NCI-H2171 treated with DMSO at 0.1 percent for 48 hours (cell line): ENCODE results near the gene EXOC6B.
"Not testable (repeated sequence)": the region's sequence is repeated elsewhere in the genome, so short reads cannot be mapped to it uniquely, and the experiment has no call there.

Experiments
- DNase-seq: peaks from one replicate; lab custom pipeline; 2025; lab: John Stamatoyannopoulos, UW

The EXOC6B gene

GRCh38 chr2:72603481-72603880, 222.4 kb downstream of the EXOC6B start:
- no peak for DNase-seq

- DNase-seq, result peak; percentile 47
Observed at GRCh38 chr2:72602711-72603110, 223.1 kb downstream of the EXOC6B start.

GRCh38 chr2:72602095-72602494, 223.7 kb downstream of the EXOC6B start:
- no peak for DNase-seq

- not testable (repeated sequence) for DNase-seq
Observed at GRCh38 chr2:72583836-72584235, 242.0 kb downstream of the EXOC6B start.

- DNase-seq, result no peak
Observed at GRCh38 chr2:72583376-72583775, 242.5 kb downstream of the EXOC6B start.

GRCh38 chr2:72581560-72582181, 244.2 kb downstream of the EXOC6B start:
- no peak for DNase-seq

- DNase-seq, result peak; percentile 70
Observed at GRCh38 chr2:72579591-72580180, 246.1 kb downstream of the EXOC6B start.

GRCh38 chr2:72576861-72577260, 249.0 kb downstream of the EXOC6B start:
- DNase-seq, result no peak

GRCh38 chr2:72576459-72576858, 249.4 kb downstream of the EXOC6B start:
- no peak for DNase-seq

GRCh38 chr2:72574886-72575285, 250.9 kb downstream of the EXOC6B start:
- DNase-seq, result no peak

- DNase-seq, result no peak
Observed at GRCh38 chr2:72573232-72573631, 252.6 kb downstream of the EXOC6B start.

- no peak for DNase-seq
Observed at GRCh38 chr2:72572501-72572900, 253.3 kb downstream of the EXOC6B start.

GRCh38 chr2:72570413-72570812, 255.4 kb downstream of the EXOC6B start:
- DNase-seq, result no peak

GRCh38 chr2:72562451-72563153, 263.2 kb downstream of the EXOC6B start:
- DNase-seq, result no peak

GRCh38 chr2:72561621-72562318, 264.1 kb downstream of the EXOC6B start:
- no peak for DNase-seq

- no peak for DNase-seq
Observed at GRCh38 chr2:72555943-72556342, 269.9 kb downstream of the EXOC6B start.

- not testable (repeated sequence) for DNase-seq
Observed at GRCh38 chr2:72555363-72555762, 270.5 kb downstream of the EXOC6B start.

GRCh38 chr2:72554910-72555309, 270.9 kb downstream of the EXOC6B start:
- not testable (repeated sequence) for DNase-seq

- DNase-seq, result no peak
Observed at GRCh38 chr2:72554381-72554780, 271.5 kb downstream of the EXOC6B start.

- no peak for DNase-seq
Observed at GRCh38 chr2:72548081-72548764, 277.6 kb downstream of the EXOC6B start.

- DNase-seq, result no peak
Observed at GRCh38 chr2:72545790-72546189, 280.0 kb downstream of the EXOC6B start.

- no peak for DNase-seq
Observed at GRCh38 chr2:72544554-72544953, 281.3 kb downstream of the EXOC6B start.
